ENCODE data around the gene DHRS13.

The DHRS13 gene

GRCh38 chr17:28902819-28903545, at the start of gene DHRS13:
TSS of gene DHRS13 (minus strand) at chr17:28903079. CDS start at chr17:28902944, 135 bp downstream.
- peak; percentile 78 for DNase-seq

GRCh38 chr17:28951991-28952975, 49.4 kb upstream of the DHRS13 start:
- DNase-seq = peak; percentile 99

GRCh38 chr17:28951428-28951990, 48.6 kb upstream of the DHRS13 start, which contains the start of gene PHF12:
TSS of gene PHF12 (minus strand) at chr17:28951518. CDS start at chr17:28950960, 558 bp downstream.
- peak; percentile 99 for DNase-seq

GRCh38 chr17:28950752-28951427, 48.0 kb upstream of the DHRS13 start:
- DNase-seq = no peak

- no peak for DNase-seq
Observed at GRCh38 chr17:28950017-28950751, 47.3 kb upstream of the DHRS13 start.

- DNase-seq = no peak
Observed at GRCh38 chr17:28949185-28950016, 46.5 kb upstream of the DHRS13 start.

- DNase-seq = no peak
Observed at GRCh38 chr17:28948873-28949184, 46.0 kb upstream of the DHRS13 start.

GRCh38 chr17:28948342-28948741, 45.5 kb upstream of the DHRS13 start:
- no peak for DNase-seq

GRCh38 chr17:28947639-28948038, 44.8 kb upstream of the DHRS13 start:
- no peak for DNase-seq

- DNase-seq = no peak
Observed at GRCh38 chr17:28946239-28946638, 43.4 kb upstream of the DHRS13 start.

- no peak for DNase-seq
Observed at GRCh38 chr17:28944862-28945741, 42.2 kb upstream of the DHRS13 start.

- DNase-seq = no peak
Observed at GRCh38 chr17:28944343-28944742, 41.5 kb upstream of the DHRS13 start.

GRCh38 chr17:28942925-28943324, 40.0 kb upstream of the DHRS13 start:
- no peak for DNase-seq

- DNase-seq = no peak
Observed at GRCh38 chr17:28941251-28941650, 38.4 kb upstream of the DHRS13 start.

- DNase-seq = no peak
Observed at GRCh38 chr17:28940675-28941074, 37.8 kb upstream of the DHRS13 start.

GRCh38 chr17:28940142-28940541, 37.3 kb upstream of the DHRS13 start:
- no peak for DNase-seq

- DNase-seq = no peak
Observed at GRCh38 chr17:28938552-28938951, 35.7 kb upstream of the DHRS13 start.

- no peak for DNase-seq
Observed at GRCh38 chr17:28937044-28937729, 34.3 kb upstream of the DHRS13 start.

GRCh38 chr17:28935744-28936460, 33.0 kb upstream of the DHRS13 start:
- no peak for DNase-seq

Data from SHP77 treated with DMSO at 0.1 percent for 48 hours (cell line).